Endothelial cell of umbilical vein (primary cell): ENCODE data around the gene NT5C1A. TPM values are rescaled to one million over a fixed set of nuclear protein-coding genes. Genes with fewer than 3 reads are reported as not detected.

Experiments
- BruUV-seq: library from RNA; stranded (reverse); fragments of 400-500 nt; replicated peaks from 2 replicates; lab custom pipeline; 2021; lab: Mats Ljungman, UMichigan
- CTCF ChIA-PET: fragments of 300-600, 350-600 bp; sonication (Branson Sonifier 250); formaldehyde crosslinking; loops from one replicate; lab custom pipeline; 2021; ENCODE audit warnings: antibody characterized with exemption, inconsistent platforms; lab: Charles Lee
- POLR2A ChIA-PET: fragments of 300-600, 350-600 bp; sonication (Branson Sonifier 250); formaldehyde crosslinking; loops from one replicate; lab custom pipeline; 2021; ENCODE audit warnings: antibody characterized with exemption, inconsistent platforms; lab: Charles Lee
- DNase-seq: peaks from one replicate; pipeline ENCODE4 v3.0.0-alpha.2; 2011; ENCODE audit warnings: low read depth, low spot score
- FAIRE-seq: peaks from 2 replicates; lab custom pipeline; 2011; peaks lifted over from hg19 to GRCh38; lab: Jason Lieb, UNC
- H2AFZ ChIP-seq: 2 replicates; pipeline ENCODE4 v1.6.0; 2012; ENCODE audit warnings: low read depth, low read length, control low read depth, inconsistent platforms
- H3K27ac ChIP-seq: 2 replicates; pipeline ENCODE4 v1.5.1; 2011; ENCODE audit warnings: low read depth, mild to moderate bottlenecking, control low read depth, low read length, moderate library complexity; ENCODE audit not compliant: insufficient read depth
- H3K27me3 ChIP-seq, 2 experiments: 2 replicates each; pipeline versions ENCODE4 v1.6.0 to v1.6.1; 2011; ENCODE audit warnings: low read length in 2 of 2, mixed read lengths in 1 of 2; ENCODE audit not compliant: control insufficient read depth in 2 of 2, insufficient read depth in 2 of 2
- H3K36me3 ChIP-seq, 2 experiments: 2 replicates in 1 of 2; 3 replicates in 1 of 2; pipeline ENCODE4 v1.5.1; 2011; ENCODE audit warnings: low read length in 2 of 2, mild to moderate bottlenecking in 1 of 2, moderate library complexity in 1 of 2; ENCODE audit not compliant: control insufficient read depth in 2 of 2, insufficient read depth in 2 of 2; ENCODE audit errors: extremely low read depth in 1 of 2
- H3K4me1 ChIP-seq: 3 replicates; pipeline ENCODE4 v1.5.1; 2011; ENCODE audit warnings: mild to moderate bottlenecking, low read length; ENCODE audit not compliant: control insufficient read depth, insufficient read depth; ENCODE audit errors: extremely low read depth
- H3K4me2 ChIP-seq: 2 replicates; pipeline ENCODE4 v1.6.1; 2011; ENCODE audit warnings: low read length, control low read depth, mixed read lengths; ENCODE audit not compliant: insufficient read depth
- H3K4me3 ChIP-seq, 3 experiments: fragments of 200-600 bp in 1 of 3; sonication (generic), shearing (Covaris generic) in 1 of 3; replicated peaks in 1 of 3; 2 replicates each; pipeline ENCODE4 v1.5.1; 2011 to 2016; ENCODE audit warnings: control low read depth in 3 of 3, low read length in 3 of 3, mild to moderate bottlenecking in 2 of 3, inconsistent platforms in 1 of 3, low read depth in 1 of 3, moderate library complexity in 1 of 3; ENCODE audit not compliant: insufficient read depth in 1 of 3
- H3K79me2 ChIP-seq: 2 replicates; pipeline ENCODE4 v1.6.0; 2012; ENCODE audit warnings: low read length, inconsistent platforms; ENCODE audit not compliant: control insufficient read depth, insufficient read depth
- H3K9ac ChIP-seq: replicated peaks from 2 replicates; pipeline ENCODE3; 2011; ENCODE audit warnings: low read length, control low read depth; ENCODE audit not compliant: insufficient read depth; ENCODE audit errors: extremely low read depth
- H3K9me1 ChIP-seq: replicated peaks from 3 replicates; pipeline ENCODE4 v1.6.0; 2011; ENCODE audit warnings: mild to moderate bottlenecking, low read length; ENCODE audit not compliant: control insufficient read depth, insufficient read depth; ENCODE audit errors: extremely low read depth
- H3K9me3 ChIP-seq: replicated peaks from 2 replicates; pipeline ENCODE4 v1.5.1; 2012; ENCODE audit warnings: low read length, inconsistent platforms; ENCODE audit not compliant: control insufficient read depth, insufficient read depth
- H4K20me1 ChIP-seq: replicated peaks from 2 replicates; pipeline ENCODE3; 2011; ENCODE audit warnings: mild to moderate bottlenecking, low read length; ENCODE audit not compliant: control insufficient read depth, insufficient read depth; ENCODE audit errors: extremely low read depth
- CTCF ChIP-seq, 2 donors: IDR thresholded peaks; 1 replicate in 1 of 2; 2 replicates in 1 of 2; pipeline ENCODE4 v1.5.1; 2011; ENCODE audit warnings: low read length in 2 of 2, mild to moderate bottlenecking in 2 of 2, moderate library complexity in 2 of 2, control low read depth in 1 of 2, inconsistent platforms in 1 of 2, low read depth in 1 of 2; ENCODE audit not compliant: insufficient read depth in 1 of 2; ENCODE audit errors: extremely low read depth in 1 of 2
- EZH2 ChIP-seq: IDR thresholded peaks from 2 replicates; pipeline ENCODE4 v1.6.1; 2012; ENCODE audit warnings: borderline replicate concordance, low read depth, mild to moderate bottlenecking, moderate library complexity, low read length, inconsistent platforms; ENCODE audit not compliant: severe bottlenecking
- FOS ChIP-seq: IDR thresholded peaks from 2 replicates; pipeline ENCODE4 v1.6.1; 2011; ENCODE audit warnings: mild to moderate bottlenecking, low read length, moderate library complexity, borderline replicate concordance; ENCODE audit not compliant: insufficient read depth
- GATA2 ChIP-seq: IDR thresholded peaks from 2 replicates; pipeline ENCODE4 v1.7.0; 2011; ENCODE audit warnings: low read depth, mild to moderate bottlenecking, moderate library complexity, mixed read lengths, low read length; ENCODE audit not compliant: insufficient read length, insufficient read depth
- JUN ChIP-seq: IDR thresholded peaks from 2 replicates; pipeline ENCODE4 v1.6.1; 2011; ENCODE audit warnings: borderline replicate concordance, low read depth; ENCODE audit not compliant: insufficient read length, insufficient read depth
- MAX ChIP-seq: IDR thresholded peaks from 2 replicates; pipeline ENCODE4 v1.6.1; 2011; ENCODE audit not compliant: insufficient read depth, insufficient read length
- MYC ChIP-seq: IDR thresholded peaks from one replicate; pipeline ENCODE4 v1.6.1; 2011; ENCODE audit warnings: mild to moderate bottlenecking, low read depth, low read length
- POLR2A ChIP-seq: IDR thresholded peaks from 2 replicates; pipeline ENCODE4 v1.6.1; 2012; ENCODE audit warnings: low read depth, mild to moderate bottlenecking, control low read depth, low read length
- POLR2AphosphoS5 ChIP-seq: IDR thresholded peaks from 2 replicates; pipeline ENCODE4 v1.6.1; 2012; ENCODE audit warnings: low read depth, mild to moderate bottlenecking, control low read depth, low read length, moderate library complexity; ENCODE audit not compliant: insufficient read depth
- dilution Hi-C: fragments of 300-500 bp; cut with MboI; formaldehyde crosslinking; loops from one replicate; pipeline ENCODE4 v1.15.0; 2019; ENCODE audit warnings: low sequenced_read_pairs; ENCODE audit not compliant: extremely low pct_ligation_motif_present
- intact Hi-C: fragments of 100-400 bp; cut with micrococcal nuclease; formaldehyde crosslinking; loops from one replicate; pipeline ENCODE4 v1.10.0; 2022
- polyA plus RNA-seq, 4 experiments: library from polyadenylated mRNA; depleted of rRNA in 3 of 4; stranded (reverse) in 3 of 4; unstranded in 1 of 4; fragments of >200 nt; gene quantifications; 2 replicates each; pipeline versions ENCODE4 v1.2.1 to v1.2.3, GENCODE V29; 2011 to 2012; ENCODE audit warnings: missing spikeins in 1 of 4
- total RNA-seq: library from RNA; stranded (reverse); gene quantifications from 2 replicates; pipeline ENCODE4 v1.2.3, GENCODE V29; 2021

The NT5C1A gene
- total and polyA plus RNA-seq, 2 donors (not counting 3 experiments of a cell fraction or from before 2014, with no cell fraction given) = not detected

GRCh38 chr1:39666772-39667171 is 5.1 kb downstream of the NT5C1A start:
- CTCF ChIA-PET = interaction anchor here (0.6 to 9.8 kb wide), 4 partner anchors 7 to 60 kb away, joined by 3 to 113 read pairs (median 4); no protein-coding TSS in a partner anchor

More at GRCh38 chr1:39666772-39667171, 5.1 kb downstream of the NT5C1A start:
- no peak overlapping the region for H3K9ac ChIP-seq
- H2AFZ ChIP-seq = no peak overlapping the region
- no peak overlapping the region for H3K4me3 ChIP-seq
- no peaks in the 10 kb centered on the region for H3K36me3 ChIP-seq
- H4K20me1 ChIP-seq = no peaks in the 10 kb centered on the region
- POLR2A ChIA-PET = no interaction called here
- intact Hi-C loops = no loop called here
- DNase-seq (no peak), FAIRE-seq (no peak)
- H3K27me3 ChIP-seq = peaks cover 35 to 41% of the 10 kb centered on the region in 2 experiments
- H3K4me2 ChIP-seq = no peak overlapping the region
- no peaks in the 10 kb centered on the region for H3K9me3 ChIP-seq
- dilution Hi-C loops = no loop called here
- H3K27ac ChIP-seq = no peak overlapping the region
- no peaks in the 10 kb centered on the region for H3K4me1 ChIP-seq
- BruUV-seq = no TSS peak
- no peaks in the 10 kb centered on the region for H3K79me2 ChIP-seq
- H3K9me1 ChIP-seq = no peaks in the 10 kb centered on the region
- TF ChIP-seq MAX (no peak), MYC (no peak), EZH2 (no peak), POLR2A (no peak), JUN (no peak), CTCF (IDR thresholded peaks at IDR 0.05; ENCODE audit: extremely low read depth in 1 of 2, insufficient read depth in 1 of 2, low read depth in 1 of 2, low read length in 2 of 2) (no peak), POLR2AphosphoS5 (no peak), GATA2 (no peak), FOS (no peak)
